ENCODE results near the gene CRYGC. TPM values are rescaled to one million over a fixed set of nuclear protein-coding genes. Genes with fewer than 3 reads are reported as not detected.

The CRYGC gene
- total RNA-seq, 1 donor from 2014 or later = not detected

GRCh38 chr2:208086029-208086428 is 43.6 kb downstream of the CRYGC start:
- Mint-ChIP-seq H3K4me1 (ENCODE audit: unreplicated experiment) (peaks cover 3% of the 10 kb centered on the region), H3K36me3 (ENCODE audit: low read depth, unreplicated experiment) (no peaks in the 10 kb centered on the region), H3K27me3 (ENCODE audit: unreplicated experiment) (peaks cover 2% of the 10 kb centered on the region), H3K4me3 (ENCODE audit: unreplicated experiment) (no peak overlapping the region), H3K27ac (ENCODE audit: unreplicated experiment) (peak overlapping the region; percentile 2), H3K9me3 (ENCODE audit: unreplicated experiment) (peaks cover 5% of the 10 kb centered on the region)
- DNase-seq (ENCODE audit: low spot score) = no peak
- no peak for TF ChIP-seq CTCF (IDR thresholded peaks at IDR 0.05; ENCODE audit: unreplicated experiment)

- no peak for DNase-seq (ENCODE audit: low spot score)
These were observed 45.8 kb downstream of the CRYGC start for GRCh38 chr2:208083807-208084206.

More at GRCh38 chr2:208083807-208084206, 45.8 kb downstream of the CRYGC start:
- Mint-ChIP-seq H3K9me3 (ENCODE audit: unreplicated experiment) (peaks cover 5% of the 10 kb centered on the region), H3K27ac (ENCODE audit: unreplicated experiment) (no peak overlapping the region), H3K36me3 (ENCODE audit: low read depth, unreplicated experiment) (no peaks in the 10 kb centered on the region), H3K4me3 (ENCODE audit: unreplicated experiment) (no peak overlapping the region), H3K27me3 (ENCODE audit: unreplicated experiment) (peaks cover 1% of the 10 kb centered on the region), H3K4me1 (ENCODE audit: unreplicated experiment) (peaks cover 3% of the 10 kb centered on the region)
- TF ChIP-seq CTCF (IDR thresholded peaks at IDR 0.05; ENCODE audit: unreplicated experiment) = no peak

Other genes starting within 250 kb of the CRYGC start
- 10.4 TPM for gene PLEKHM3, start 104.3 kb downstream of the CRYGC start, total RNA-seq (ENCODE audit: unreplicated experiment)
- gene CRYGD, start 5.3 kb downstream of the CRYGC start, total RNA-seq (ENCODE audit: unreplicated experiment) = not detected
- gene CRYGB, start 16.3 kb upstream of the CRYGC start, total RNA-seq (ENCODE audit: unreplicated experiment) = not detected
- gene CRYGA, start 33.8 kb upstream of the CRYGC start, total RNA-seq (ENCODE audit: unreplicated experiment) = not detected
- not detected for gene C2orf80, start 60.2 kb upstream of the CRYGC start, total RNA-seq (ENCODE audit: unreplicated experiment)
- gene IDH1, start 125.2 kb upstream of the CRYGC start, total RNA-seq (ENCODE audit: unreplicated experiment) = 171 TPM
- gene PIKFYVE, start 136.4 kb upstream of the CRYGC start, total RNA-seq (ENCODE audit: unreplicated experiment) = 52.7 TPM